Naive thymus-derived CD8-positive, alpha-beta T cell (primary cell): Measurements from ENCODE around the gene LAMTOR2. TPM values are rescaled to one million over a fixed set of nuclear protein-coding genes. Genes with fewer than 3 reads are reported as not detected.

Experiments used
- ATAC-seq, 2 donors: fragments of 150-1000 bp; cut with Tn5 transposase in 1 of 2; sonication (Bioruptor Pico), chemical (Tn5 transposase) in 1 of 2; 1 replicate in 1 of 2; 2 replicates in 1 of 2; pipeline ENCODE4 v1.10.0; 2021; ENCODE audit warnings: mild to moderate bottlenecking in 2 of 2, moderate library complexity in 2 of 2
- POLR2A ChIA-PET: fragments of 350-600 bp; sonication (Branson Sonifier 250); formaldehyde crosslinking; loops from one replicate; lab custom pipeline; 2021; ENCODE audit warnings: antibody characterized with exemption; lab: Charles Lee
- DNase-seq, 10 donors: peaks; one replicate each; pipeline versions ENCODE4 v3.0.0 to v3.0.0-alpha.2; 2020 to 2022
- H3K27ac Mint-ChIP-seq, 10 donors: one replicate each; pipeline ENCODE4 v1.8.0; 2020 to 2022; ENCODE audit warnings: mild to moderate bottlenecking in 10 of 10, mixed read lengths in 10 of 10, moderate library complexity in 4 of 10, inconsistent platforms in 1 of 10
- H3K27me3 Mint-ChIP-seq, 5 donors: one replicate each; pipeline ENCODE4 v1.8.0; 2021 to 2022; ENCODE audit warnings: mixed read lengths in 5 of 5
- H3K36me3 Mint-ChIP-seq, 3 donors: one replicate each; pipeline ENCODE4 v1.8.0; 2020 to 2022; ENCODE audit warnings: mixed read lengths in 3 of 3, mild to moderate bottlenecking in 2 of 3, inconsistent platforms in 1 of 3
- H3K4me1 Mint-ChIP-seq, 4 donors: one replicate each; pipeline ENCODE4 v1.8.0; 2021 to 2022; ENCODE audit warnings: mixed read lengths in 4 of 4
- H3K4me3 Mint-ChIP-seq, 10 donors: one replicate each; pipeline ENCODE4 v1.8.0; 2020 to 2022; ENCODE audit warnings: mild to moderate bottlenecking in 10 of 10, mixed read lengths in 10 of 10, moderate library complexity in 6 of 10, inconsistent platforms in 1 of 10
- H3K9me3 Mint-ChIP-seq, 9 donors: one replicate each; pipeline ENCODE4 v1.8.0; 2020 to 2022; ENCODE audit warnings: mixed read lengths in 9 of 9, mild to moderate bottlenecking in 3 of 9, inconsistent platforms in 1 of 9, moderate library complexity in 1 of 9
- polyA plus RNA-seq, 3 donors: library from polyadenylated mRNA; unstranded; fragments of 300-500 nt; fragmentation: Illumina TruSeq; gene quantifications; one replicate each; pipeline ENCODE4 v1.2.3, GENCODE V29; 2021
- total RNA-seq, 8 experiments: library from RNA in 2 of 8; stranded (reverse) in 2 of 8; gene quantifications; one replicate each; pipeline ENCODE4 v1.2.3 and lab custom pipeline; 2021 to 2026

The LAMTOR2 gene
- total and polyA plus RNA-seq, 5 experiments from 2014 or later = 22.6 to 102 (median 89.1) TPM

- Mint-ChIP-seq H3K4me1 (peaks cover 11 to 19% (median 18%) of the 10 kb centered on the region in 4 donors), H3K36me3 (no peaks in the 10 kb centered on the region), H3K9me3 (no peaks in the 10 kb centered on the region), H3K4me3 (no peak overlapping the region), H3K27ac (no peak overlapping the region), H3K27me3 (peaks cover 5 to 40% (median 16%) of the 10 kb centered on the region in 5 donors)
- ATAC-seq (no peak), DNase-seq (no peak)
- POLR2A ChIA-PET = interaction anchor here (3.2 kb wide), 1 partner anchor 37 kb away, joined by 23 read pairs; no protein-coding TSS in a partner anchor
Observed at GRCh38 chr1:156091610-156092009, 37.0 kb downstream of the LAMTOR2 start.

- Mint-ChIP-seq H3K4me3 (peak overlapping the region in 5 of 10 donors; percentile 5 to 82 (median 69)), H3K27ac (peak overlapping the region; percentile 63 to 99 (median 98)), H3K4me1 (peaks cover 19 to 41% (median 32%) of the 10 kb centered on the region in 4 donors), H3K36me3 (peaks cover 0 to 1% (median 0%) of the 10 kb centered on the region in 3 donors), H3K9me3 (peaks cover 0 to 3% (median 0%) of the 10 kb centered on the region in 9 donors), H3K27me3 (peaks cover 0 to 12% (median 5%) of the 10 kb centered on the region in 5 donors)
- no peak for DNase-seq
- POLR2A ChIA-PET = interaction anchor here (0.5 to 3.8 kb wide), 7 partner anchors 10 to 129 kb away, joined by 4 to 30 read pairs (median 8); partner anchors contain the start of gene LMNA
- ATAC-seq = no peak
Observed at GRCh38 chr1:156095906-156096508, 41.4 kb downstream of the LAMTOR2 start.

GRCh38 chr1:156096640-156097391 is 42.2 kb downstream of the LAMTOR2 start:
- Mint-ChIP-seq H3K36me3 (peaks cover 0 to 1% (median 0%) of the 10 kb centered on the region in 3 donors), H3K9me3 (peaks cover 0 to 3% (median 0%) of the 10 kb centered on the region in 9 donors), H3K27me3 (peaks cover 0 to 12% (median 5%) of the 10 kb centered on the region in 5 donors), H3K27ac (peak overlapping the region; percentile 75 to 99 (median 98)), H3K4me1 (peaks cover 19 to 47% (median 32%) of the 10 kb centered on the region in 4 donors), H3K4me3 (peak overlapping the region; percentile 5 to 85 (median 72))
- ATAC-seq (peak; percentile 80 to 82), DNase-seq (peak; percentile 73 to 92 (median 84))
- POLR2A ChIA-PET = interaction anchor here (1.0 to 3.8 kb wide), 7 partner anchors 10 to 186 kb away, joined by 3 to 30 read pairs (median 6); partner anchors contain the start of genes LMNA and SMG5

GRCh38 chr1:156097499-156098178 is 43.1 kb downstream of the LAMTOR2 start:
- peaks cover 0 to 12% (median 4%) of the 10 kb centered on the region in 5 donors for H3K27me3 Mint-ChIP-seq
- DNase-seq (no peak), ATAC-seq (peak in 1 of 2 donors; percentile 2)
- peaks cover 0 to 1% (median 0%) of the 10 kb centered on the region in 3 donors for H3K36me3 Mint-ChIP-seq
- H3K4me3 Mint-ChIP-seq = peak overlapping the region in 3 of 10 donors; percentile 5 to 85 (median 74)
- H3K27ac Mint-ChIP-seq = peak overlapping the region; percentile 75 to 99 (median 98)
- peaks cover 0 to 3% (median 0%) of the 10 kb centered on the region in 9 donors for H3K9me3 Mint-ChIP-seq
- peaks cover 19 to 48% (median 33%) of the 10 kb centered on the region in 4 donors for H3K4me1 Mint-ChIP-seq
- POLR2A ChIA-PET = interaction anchor here (1.0 to 3.8 kb wide), 6 partner anchors 9 to 185 kb away, joined by 3 to 30 read pairs (median 7); partner anchors contain the start of genes LMNA and SMG5

GRCh38 chr1:156098784-156099183 is 44.2 kb downstream of the LAMTOR2 start:
- Mint-ChIP-seq H3K4me3 (no peak overlapping the region), H3K36me3 (peaks cover 0 to 1% (median 0%) of the 10 kb centered on the region in 3 donors), H3K27ac (peak overlapping the region in 9 of 10 donors; percentile 3 to 99 (median 98)), H3K27me3 (peaks cover 0 to 9% (median 5%) of the 10 kb centered on the region in 5 donors), H3K4me1 (peaks cover 27 to 60% (median 40%) of the 10 kb centered on the region in 4 donors), H3K9me3 (peaks cover 0 to 3% (median 0%) of the 10 kb centered on the region in 9 donors)
- POLR2A ChIA-PET = interaction anchor here (0.5 to 1.5 kb wide), 3 partner anchors 15 to 141 kb away, joined by 3 to 5 read pairs (median 4); no protein-coding TSS in a partner anchor
- DNase-seq = no peak
- ATAC-seq = no peak

GRCh38 chr1:156099282-156099681 is 44.7 kb downstream of the LAMTOR2 start:
- H3K27ac Mint-ChIP-seq = peak overlapping the region in 6 of 10 donors; percentile 25 to 98 (median 86)
- DNase-seq = no peak
- H3K4me3 Mint-ChIP-seq = no peak overlapping the region
- no peak for ATAC-seq
- peaks cover 0 to 3% (median 0%) of the 10 kb centered on the region in 9 donors for H3K9me3 Mint-ChIP-seq
- H3K36me3 Mint-ChIP-seq = peaks cover 0 to 1% (median 0%) of the 10 kb centered on the region in 3 donors
- peaks cover 29 to 65% (median 43%) of the 10 kb centered on the region in 4 donors for H3K4me1 Mint-ChIP-seq
- POLR2A ChIA-PET = interaction anchor here (0.5 to 0.8 kb wide), 2 partner anchors 26 to 141 kb away, joined by 3 to 5 read pairs; no protein-coding TSS in a partner anchor
- peaks cover 0 to 8% (median 4%) of the 10 kb centered on the region in 5 donors for H3K27me3 Mint-ChIP-seq

GRCh38 chr1:156100205-156100995 is 45.8 kb downstream of the LAMTOR2 start:
- Mint-ChIP-seq H3K27me3 (peaks cover 0 to 8% (median 4%) of the 10 kb centered on the region in 5 donors), H3K4me3 (no peak overlapping the region)
- no peak for ATAC-seq

GRCh38 chr1:156101880-156102279 is 47.3 kb downstream of the LAMTOR2 start:
- Mint-ChIP-seq H3K27ac (peak overlapping the region in 8 of 10 donors; percentile 29 to 100 (median 82)), H3K4me3 (no peak overlapping the region), H3K36me3 (peaks cover 0 to 1% (median 0%) of the 10 kb centered on the region in 3 donors), H3K4me1 (peaks cover 27 to 70% (median 51%) of the 10 kb centered on the region in 4 donors), H3K9me3 (peaks cover 0 to 2% (median 0%) of the 10 kb centered on the region in 9 donors), H3K27me3 (peaks cover 0 to 6% (median 4%) of the 10 kb centered on the region in 5 donors)
- DNase-seq (no peak), ATAC-seq (no peak)
- POLR2A ChIA-PET = interaction anchor here (1.1 kb wide), 1 partner anchor 27 kb away, joined by 4 read pairs; no protein-coding TSS in a partner anchor

More at GRCh38 chr1:156100205-156100995, 45.8 kb downstream of the LAMTOR2 start:
- Mint-ChIP-seq H3K36me3 (peaks cover 0 to 1% (median 0%) of the 10 kb centered on the region in 3 donors), H3K4me1 (peaks cover 33 to 71% (median 51%) of the 10 kb centered on the region in 4 donors), H3K9me3 (peaks cover 0 to 3% (median 0%) of the 10 kb centered on the region in 9 donors), H3K27ac (peak overlapping the region in 8 of 10 donors; percentile 41 to 98 (median 82))
- POLR2A ChIA-PET = no interaction called here
- DNase-seq = no peak

GRCh38 chr1:156102633-156103511 is 48.3 kb downstream of the LAMTOR2 start:
- H3K27me3 Mint-ChIP-seq = peaks cover 0 to 6% (median 4%) of the 10 kb centered on the region in 5 donors
- H3K9me3 Mint-ChIP-seq = no peaks in the 10 kb centered on the region
- H3K4me3 Mint-ChIP-seq = no peak overlapping the region
- no peak for ATAC-seq
- DNase-seq = no peak
- POLR2A ChIA-PET = interaction anchor here (0.7 to 1.2 kb wide), 3 partner anchors 20 to 26 kb away, joined by 3 to 4 read pairs (median 4); partner anchors contain the start of gene MEX3A
- H3K27ac Mint-ChIP-seq = peak overlapping the region; percentile 37 to 100 (median 89)
- H3K4me1 Mint-ChIP-seq = peaks cover 22 to 66% (median 45%) of the 10 kb centered on the region in 4 donors
- H3K36me3 Mint-ChIP-seq = no peaks in the 10 kb centered on the region

- Mint-ChIP-seq H3K27me3 (peaks cover 0 to 6% (median 4%) of the 10 kb centered on the region in 5 donors), H3K4me3 (peak overlapping the region in 3 of 10 donors; percentile 4 to 76 (median 38)), H3K36me3 (no peaks in the 10 kb centered on the region), H3K9me3 (no peaks in the 10 kb centered on the region), H3K27ac (peak overlapping the region in 8 of 10 donors; percentile 85 to 100 (median 96)), H3K4me1 (peaks cover 21 to 63% (median 41%) of the 10 kb centered on the region in 4 donors)
- DNase-seq (no peak), ATAC-seq (no peak)
- POLR2A ChIA-PET = interaction anchor here (1.2 kb wide), 1 partner anchor 21 kb away, joined by 4 read pairs; the partner anchor contains the start of gene MEX3A
Observed at GRCh38 chr1:156103521-156103947, 49.0 kb downstream of the LAMTOR2 start.
